Sigmoid colon (tissue), 3 donors: ENCODE data around the gene TMEM132D.

Experiments used
- POLR2A ChIP-seq, 2 donors: fragments of 450-650 bp; IDR thresholded peaks; one replicate each; pipeline ENCODE4 v1.6.1; 2016; ENCODE audit warnings: antibody characterized with exemption in 2 of 2, mild to moderate bottlenecking in 2 of 2, moderate library complexity in 2 of 2
- TF ChIP-seq, protein P1 (sequence below), 4 experiments: fragments of 450-650 bp in 3 of 4; fragments of 200-600 bp in 1 of 4; IDR thresholded peaks; one replicate each; pipeline ENCODE4 v1.5.1; 2016 to 2019; ENCODE audit warnings: antibody characterized with exemption in 4 of 4, mild to moderate bottlenecking in 3 of 4, moderate library complexity in 2 of 4

GRCh38 chr12:129790930-129791329 is 112.9 kb downstream of the TMEM132D start:
- TF ChIP-seq POLR2A (IDR thresholded peaks at IDR 0.05), result no peak
- TF ChIP-seq, protein P1, sequence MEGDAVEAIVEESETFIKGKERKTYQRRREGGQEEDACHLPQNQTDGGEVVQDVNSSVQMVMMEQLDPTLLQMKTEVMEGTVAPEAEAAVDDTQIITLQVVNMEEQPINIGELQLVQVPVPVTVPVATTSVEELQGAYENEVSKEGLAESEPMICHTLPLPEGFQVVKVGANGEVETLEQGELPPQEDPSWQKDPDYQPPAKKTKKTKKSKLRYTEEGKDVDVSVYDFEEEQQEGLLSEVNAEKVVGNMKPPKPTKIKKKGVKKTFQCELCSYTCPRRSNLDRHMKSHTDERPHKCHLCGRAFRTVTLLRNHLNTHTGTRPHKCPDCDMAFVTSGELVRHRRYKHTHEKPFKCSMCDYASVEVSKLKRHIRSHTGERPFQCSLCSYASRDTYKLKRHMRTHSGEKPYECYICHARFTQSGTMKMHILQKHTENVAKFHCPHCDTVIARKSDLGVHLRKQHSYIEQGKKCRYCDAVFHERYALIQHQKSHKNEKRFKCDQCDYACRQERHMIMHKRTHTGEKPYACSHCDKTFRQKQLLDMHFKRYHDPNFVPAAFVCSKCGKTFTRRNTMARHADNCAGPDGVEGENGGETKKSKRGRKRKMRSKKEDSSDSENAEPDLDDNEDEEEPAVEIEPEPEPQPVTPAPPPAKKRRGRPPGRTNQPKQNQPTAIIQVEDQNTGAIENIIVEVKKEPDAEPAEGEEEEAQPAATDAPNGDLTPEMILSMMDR (IDR thresholded peaks at IDR 0.05), result no peak
